ENCODE data around the gene INPP5A. TPM values are rescaled to one million over a fixed set of nuclear protein-coding genes. Genes with fewer than 3 reads are reported as not detected.

INPP5A gene
- total RNA-seq, 1 donor from 2014 or later = 36.3 TPM

DNA sequence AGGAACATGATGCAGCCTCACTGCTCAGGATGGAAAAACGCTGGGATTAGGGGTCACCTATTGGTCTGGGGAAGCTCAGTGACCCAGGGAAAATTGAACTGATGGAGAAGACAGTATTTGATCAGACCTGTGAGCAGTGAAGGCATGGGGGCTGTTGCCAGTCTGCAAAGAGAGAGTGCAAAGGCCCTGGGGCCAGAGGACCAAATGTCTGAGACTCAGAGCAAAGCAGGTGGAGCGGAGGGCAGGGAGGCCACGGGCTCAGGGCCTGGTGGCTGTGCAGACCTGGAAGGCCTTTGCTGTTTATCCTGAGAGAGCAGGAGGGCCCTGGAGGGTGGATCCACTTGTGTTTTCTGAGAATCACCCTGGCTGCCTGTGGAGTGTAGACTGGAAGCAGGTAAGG lies 67.1 kb downstream of the INPP5A start:
- peaks cover 26% of the 10 kb centered on the region for H3K36me3 Mint-ChIP-seq (ENCODE audit: unreplicated experiment)
- TF ChIP-seq, protein P1, sequence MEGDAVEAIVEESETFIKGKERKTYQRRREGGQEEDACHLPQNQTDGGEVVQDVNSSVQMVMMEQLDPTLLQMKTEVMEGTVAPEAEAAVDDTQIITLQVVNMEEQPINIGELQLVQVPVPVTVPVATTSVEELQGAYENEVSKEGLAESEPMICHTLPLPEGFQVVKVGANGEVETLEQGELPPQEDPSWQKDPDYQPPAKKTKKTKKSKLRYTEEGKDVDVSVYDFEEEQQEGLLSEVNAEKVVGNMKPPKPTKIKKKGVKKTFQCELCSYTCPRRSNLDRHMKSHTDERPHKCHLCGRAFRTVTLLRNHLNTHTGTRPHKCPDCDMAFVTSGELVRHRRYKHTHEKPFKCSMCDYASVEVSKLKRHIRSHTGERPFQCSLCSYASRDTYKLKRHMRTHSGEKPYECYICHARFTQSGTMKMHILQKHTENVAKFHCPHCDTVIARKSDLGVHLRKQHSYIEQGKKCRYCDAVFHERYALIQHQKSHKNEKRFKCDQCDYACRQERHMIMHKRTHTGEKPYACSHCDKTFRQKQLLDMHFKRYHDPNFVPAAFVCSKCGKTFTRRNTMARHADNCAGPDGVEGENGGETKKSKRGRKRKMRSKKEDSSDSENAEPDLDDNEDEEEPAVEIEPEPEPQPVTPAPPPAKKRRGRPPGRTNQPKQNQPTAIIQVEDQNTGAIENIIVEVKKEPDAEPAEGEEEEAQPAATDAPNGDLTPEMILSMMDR (IDR thresholded peaks at IDR 0.05; ENCODE audit: partially characterized antibody, unreplicated experiment) = no peak
- H3K9me3 Mint-ChIP-seq (ENCODE audit: unreplicated experiment) = peaks cover 15% of the 10 kb centered on the region
- no peak for DNase-seq
- H3K4me1 Mint-ChIP-seq (ENCODE audit: low read depth, unreplicated experiment) = peaks cover 7% of the 10 kb centered on the region
- H3K4me3 Mint-ChIP-seq (ENCODE audit: unreplicated experiment) = no peak overlapping the region
- peaks cover 5% of the 10 kb centered on the region for H3K27me3 Mint-ChIP-seq (ENCODE audit: unreplicated experiment)
- no peak overlapping the region for H3K27ac Mint-ChIP-seq (ENCODE audit: unreplicated experiment)

DNA sequence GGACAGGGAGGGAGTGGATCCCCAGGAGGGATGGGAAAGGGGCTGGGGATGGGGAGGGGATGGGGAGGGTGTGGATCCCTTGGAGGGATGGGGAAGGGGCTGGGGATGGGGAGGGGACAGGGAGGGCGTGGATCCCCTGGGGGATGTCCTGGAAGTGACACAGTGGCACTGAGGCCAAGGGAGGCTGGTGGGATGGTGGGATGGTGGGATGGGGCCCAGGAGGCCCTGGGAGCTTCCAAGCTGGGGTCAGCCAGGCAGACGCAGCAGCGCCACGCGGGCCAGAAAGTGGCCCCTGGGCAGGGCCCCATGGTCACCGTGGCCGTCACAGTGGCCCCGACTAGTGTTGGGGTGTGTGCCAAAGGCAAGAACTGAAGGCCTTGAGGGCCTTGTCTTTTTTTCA lies 67.8 kb downstream of the INPP5A start:
- TF ChIP-seq, protein P1 (IDR thresholded peaks at IDR 0.05; ENCODE audit: partially characterized antibody, unreplicated experiment) = no peak
- Mint-ChIP-seq H3K27ac (ENCODE audit: unreplicated experiment) (no peak overlapping the region), H3K27me3 (ENCODE audit: unreplicated experiment) (peaks cover 5% of the 10 kb centered on the region), H3K4me1 (ENCODE audit: low read depth, unreplicated experiment) (peaks cover 7% of the 10 kb centered on the region), H3K36me3 (ENCODE audit: unreplicated experiment) (peaks cover 20% of the 10 kb centered on the region), H3K4me3 (ENCODE audit: unreplicated experiment) (no peak overlapping the region), H3K9me3 (ENCODE audit: unreplicated experiment) (peaks cover 11% of the 10 kb centered on the region)
- DNase-seq = no peak

DNA sequence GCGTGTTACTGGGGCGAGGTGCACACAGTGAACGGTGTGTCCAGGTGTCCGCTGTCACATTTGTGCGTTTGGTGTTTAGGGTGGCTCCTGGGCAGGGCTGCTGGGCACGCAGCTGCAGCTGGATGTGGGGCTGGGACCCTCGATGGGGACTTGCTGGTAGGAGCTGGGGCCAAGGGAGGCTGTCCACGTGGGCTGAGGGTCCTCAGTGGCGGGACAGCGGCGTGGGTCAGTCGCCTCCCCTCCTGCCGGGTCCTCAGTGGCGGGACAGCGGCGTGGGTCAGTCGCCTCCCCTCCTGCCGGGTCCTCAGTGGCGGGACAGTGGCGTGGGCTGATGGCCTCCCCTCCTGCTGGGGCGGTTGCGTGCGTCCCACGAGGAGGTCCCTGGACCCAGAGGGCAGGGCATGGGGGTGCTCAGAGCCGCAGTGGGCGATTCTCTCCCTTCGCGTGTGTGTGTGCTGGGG lies 68.5 kb downstream of the INPP5A start:
- Mint-ChIP-seq H3K4me3 (ENCODE audit: unreplicated experiment) (no peak overlapping the region), H3K4me1 (ENCODE audit: low read depth, unreplicated experiment) (peaks cover 7% of the 10 kb centered on the region), H3K36me3 (ENCODE audit: unreplicated experiment) (peaks cover 16% of the 10 kb centered on the region), H3K27me3 (ENCODE audit: unreplicated experiment) (peaks cover 5% of the 10 kb centered on the region), H3K27ac (ENCODE audit: unreplicated experiment) (no peak overlapping the region), H3K9me3 (ENCODE audit: unreplicated experiment) (peaks cover 10% of the 10 kb centered on the region)
- TF ChIP-seq, protein P1 (IDR thresholded peaks at IDR 0.05; ENCODE audit: partially characterized antibody, unreplicated experiment) = no peak
- no peak for DNase-seq

DNA sequence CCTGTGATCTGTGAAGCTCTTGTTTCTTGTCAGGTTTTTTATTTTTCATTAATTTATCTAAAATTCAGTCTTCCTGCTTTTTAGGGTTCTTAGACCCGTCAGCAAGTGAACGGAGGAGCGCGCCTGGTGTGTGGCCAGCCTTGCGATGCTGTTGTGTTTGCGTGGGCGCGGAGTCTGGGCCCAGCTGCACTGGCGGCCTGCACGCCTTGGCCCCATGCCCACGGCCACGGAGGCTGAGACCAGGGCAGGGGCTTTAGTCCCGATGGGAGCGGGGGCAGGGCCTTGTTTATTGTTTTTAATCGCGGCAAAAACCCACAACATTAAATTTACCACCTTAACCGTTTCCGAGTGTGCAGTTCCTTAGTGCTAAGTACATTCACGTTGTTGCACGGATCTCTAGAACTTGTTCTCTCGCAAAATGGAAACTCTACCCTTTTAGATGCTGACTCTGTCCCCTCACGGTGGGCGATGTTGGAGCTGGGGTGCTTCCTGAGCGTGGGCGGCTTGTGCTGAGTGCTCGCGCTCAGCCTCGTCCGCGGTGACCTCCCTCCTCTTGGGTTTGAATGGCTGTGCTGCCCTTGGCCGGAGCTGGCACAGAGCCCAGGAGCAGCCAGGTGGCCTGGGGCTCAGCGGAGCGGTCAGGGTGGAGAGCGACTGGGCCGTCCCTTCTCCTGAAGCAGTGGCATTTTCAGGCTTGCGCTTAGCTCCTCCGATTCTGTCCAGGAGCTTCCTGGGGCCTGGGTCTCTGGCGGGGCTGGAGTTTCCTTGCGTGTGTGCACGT lies 69.1 kb downstream of the INPP5A start:
- Mint-ChIP-seq H3K27ac (ENCODE audit: unreplicated experiment) (peak overlapping the region; percentile 31), H3K27me3 (ENCODE audit: unreplicated experiment) (peaks cover 5% of the 10 kb centered on the region), H3K36me3 (ENCODE audit: unreplicated experiment) (peaks cover 11% of the 10 kb centered on the region), H3K4me1 (ENCODE audit: low read depth, unreplicated experiment) (peaks cover 7% of the 10 kb centered on the region), H3K4me3 (ENCODE audit: unreplicated experiment) (no peak overlapping the region), H3K9me3 (ENCODE audit: unreplicated experiment) (peaks cover 9% of the 10 kb centered on the region)
- TF ChIP-seq, protein P1 (IDR thresholded peaks at IDR 0.05; ENCODE audit: partially characterized antibody, unreplicated experiment) = no peak
- DNase-seq = no peak

DNA sequence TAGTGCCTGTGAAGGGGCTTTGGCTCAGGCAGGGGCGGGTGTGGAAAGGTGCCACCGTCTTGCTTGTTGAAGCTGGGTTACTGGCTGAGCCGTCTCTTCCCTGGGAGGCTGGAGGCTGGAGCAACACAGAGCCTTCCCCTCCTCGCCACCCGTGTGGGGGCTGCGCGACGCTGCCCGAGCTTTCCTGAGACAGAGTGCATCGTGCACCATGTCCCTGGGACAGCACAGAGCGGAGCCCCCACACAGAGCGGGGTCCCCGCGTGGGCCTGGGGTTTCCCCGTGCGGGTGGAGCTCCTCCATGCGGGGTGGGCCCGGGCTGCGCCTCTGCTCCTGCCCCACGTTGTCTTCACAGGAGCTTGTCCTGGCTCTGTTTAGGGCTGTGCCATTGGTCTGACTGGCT lies 69.9 kb downstream of the INPP5A start:
- Mint-ChIP-seq H3K27ac (ENCODE audit: unreplicated experiment) (no peak overlapping the region), H3K27me3 (ENCODE audit: unreplicated experiment) (peaks cover 5% of the 10 kb centered on the region), H3K4me1 (ENCODE audit: low read depth, unreplicated experiment) (peaks cover 7% of the 10 kb centered on the region), H3K4me3 (ENCODE audit: unreplicated experiment) (no peak overlapping the region), H3K9me3 (ENCODE audit: unreplicated experiment) (peaks cover 9% of the 10 kb centered on the region), H3K36me3 (ENCODE audit: unreplicated experiment) (peaks cover 11% of the 10 kb centered on the region)
- no peak for DNase-seq
- TF ChIP-seq, protein P1 (IDR thresholded peaks at IDR 0.05; ENCODE audit: partially characterized antibody, unreplicated experiment) = no peak
